DOHH2 (cell line): Measurements from ENCODE around the gene ZNF341.

Source experiments
- H3F3A ChIP-seq: fragments of 200-600 bp; sonication (generic), shearing (Covaris generic); 2 replicates; pipeline ENCODE4 v1.6.0; 2016; ENCODE audit warnings: antibody characterized with exemption, mild to moderate bottlenecking; ENCODE audit not compliant: control insufficient read depth, insufficient read depth
- H3K27ac ChIP-seq: fragments of 200-600 bp; sonication (generic); 2 replicates; pipeline ENCODE4 v1.5.1; 2014; ENCODE audit warnings: low read depth, mild to moderate bottlenecking, low read length, moderate library complexity
- H3K27me3 ChIP-seq: fragments of 200-600 bp; sonication (generic); 2 replicates; pipeline ENCODE4 v1.6.1; 2014; ENCODE audit warnings: mild to moderate bottlenecking, low read length, mixed read lengths; ENCODE audit not compliant: control insufficient read depth
- H3K36me3 ChIP-seq: fragments of 200-600 bp; sonication (generic); 2 replicates; pipeline ENCODE4 v1.6.1; 2014; ENCODE audit warnings: mild to moderate bottlenecking, low read length, moderate library complexity, mixed read lengths; ENCODE audit not compliant: control insufficient read depth
- H3K4me1 ChIP-seq: fragments of 200-600 bp; sonication (generic); 2 replicates; pipeline ENCODE4 v1.6.1; 2014; ENCODE audit warnings: mild to moderate bottlenecking, low read length, mixed read lengths; ENCODE audit not compliant: control insufficient read depth
- H3K4me2 ChIP-seq: fragments of 200-600 bp; sonication (generic); 2 replicates; pipeline ENCODE4 v1.6.0; 2014; ENCODE audit warnings: mild to moderate bottlenecking, low read length, moderate library complexity
- H3K4me3 ChIP-seq: fragments of 200-600 bp; sonication (generic); 2 replicates; pipeline ENCODE4 v1.5.1; 2014; ENCODE audit warnings: mild to moderate bottlenecking, low read length, mixed read lengths
- H3K79me2 ChIP-seq: fragments of 200-600 bp; sonication (generic); 2 replicates; pipeline ENCODE4 v1.6.1; 2014; ENCODE audit warnings: mild to moderate bottlenecking, low read length, mixed read lengths; ENCODE audit not compliant: control insufficient read depth
- H3K9me2 ChIP-seq: fragments of 200-600 bp; sonication (generic); replicated peaks from 2 replicates; pipeline ENCODE4 v1.6.1; 2014; ENCODE audit warnings: mild to moderate bottlenecking, low read length, mixed read lengths; ENCODE audit not compliant: control insufficient read depth
- H3K9me3 ChIP-seq: fragments of 200-600 bp; sonication (generic); 2 replicates; pipeline ENCODE4 v1.6.1; 2014; ENCODE audit warnings: antibody characterized with exemption, low read length, mixed read lengths; ENCODE audit not compliant: control insufficient read depth, insufficient read depth
- H4K20me1 ChIP-seq: fragments of 200-600 bp; sonication (generic); 2 replicates; pipeline ENCODE4 v1.6.0; 2014; ENCODE audit warnings: low read depth, mild to moderate bottlenecking, antibody characterized with exemption, low read length, moderate library complexity; ENCODE audit not compliant: control insufficient read depth, insufficient read depth
- CTCF ChIP-seq: fragments of 200-600 bp; sonication (generic); IDR thresholded peaks from one replicate; pipeline ENCODE4 v1.5.1; 2014; ENCODE audit warnings: antibody characterized with exemption, mild to moderate bottlenecking, low read depth, low read length; ENCODE audit not compliant: poor library complexity, severe bottlenecking
- EZH2phosphoT487 ChIP-seq: fragments of 200-600 bp; sonication (generic); IDR thresholded peaks from 2 replicates; pipeline ENCODE4 v1.6.1; 2017; ENCODE audit warnings: borderline replicate concordance, mild to moderate bottlenecking, antibody characterized with exemption, low read length, moderate library complexity, mixed read lengths

Gene ZNF341

DNA sequence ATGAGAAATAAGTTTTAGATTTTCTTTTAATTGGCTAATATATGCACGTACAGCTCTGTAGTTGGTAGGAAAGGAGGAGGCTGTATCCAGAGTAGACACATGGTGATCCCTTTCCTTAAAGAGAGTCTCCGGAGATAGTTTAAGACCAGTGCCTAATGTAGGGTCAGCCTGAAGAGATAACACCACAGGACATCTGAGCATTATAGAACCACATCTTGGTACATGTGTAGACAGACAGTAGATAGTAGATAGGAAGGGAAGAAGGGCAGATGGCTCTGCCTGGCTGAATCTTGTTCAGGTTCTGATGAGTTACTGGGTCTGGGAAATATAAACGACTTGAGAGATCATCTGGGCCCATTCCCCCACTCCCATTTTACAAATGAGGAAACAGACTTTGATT lies 97.8 kb downstream of the ZNF341 start:
- H3K9me2 ChIP-seq = no peaks in the 10 kb centered on the region
- no peaks in the 10 kb centered on the region for H3K36me3 ChIP-seq
- H3F3A ChIP-seq = no peaks in the 10 kb centered on the region
- no peak overlapping the region for H3K27ac ChIP-seq
- H4K20me1 ChIP-seq = peaks cover 19% of the 10 kb centered on the region; the same call in 1 of the 2 replicates
- H3K9me3 ChIP-seq = no peaks in the 10 kb centered on the region
- no peaks in the 10 kb centered on the region for H3K27me3 ChIP-seq
- H3K4me1 ChIP-seq = peaks cover 25% of the 10 kb centered on the region
- no peak for TF ChIP-seq CTCF
- TF ChIP-seq EZH2phosphoT487 = no peak
- H3K79me2 ChIP-seq = peaks cover 87% of the 10 kb centered on the region
- no peak overlapping the region for H3K4me2 ChIP-seq
- no peak overlapping the region for H3K4me3 ChIP-seq

DNA sequence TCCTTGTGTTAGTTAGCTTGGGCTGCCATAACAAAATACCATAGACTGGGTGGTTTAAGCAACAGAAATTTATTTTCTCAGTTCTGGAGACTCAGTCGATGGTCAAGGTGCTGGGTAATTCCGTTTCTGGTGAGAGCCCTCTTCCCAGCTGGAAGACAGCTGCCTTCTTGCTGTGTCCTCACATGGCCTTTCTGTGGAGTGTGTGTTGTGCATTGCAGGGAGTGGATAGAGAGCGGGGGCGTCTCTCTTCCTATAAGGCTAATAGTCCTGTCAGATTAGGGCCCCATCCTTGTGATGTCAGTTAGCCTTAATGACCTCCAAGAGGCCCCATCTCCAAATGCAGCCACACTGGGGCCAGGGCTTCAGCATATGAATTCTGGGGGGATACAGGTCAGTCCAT lies 98.6 kb downstream of the ZNF341 start:
- H3K27me3 ChIP-seq = no peaks in the 10 kb centered on the region
- H3K9me3 ChIP-seq = no peaks in the 10 kb centered on the region
- peaks cover 13% of the 10 kb centered on the region; the same call in 1 of the 2 replicates for H4K20me1 ChIP-seq
- H3K4me1 ChIP-seq = peaks cover 25% of the 10 kb centered on the region
- no peaks in the 10 kb centered on the region for H3K36me3 ChIP-seq
- H3K9me2 ChIP-seq = no peaks in the 10 kb centered on the region
- H3F3A ChIP-seq = no peaks in the 10 kb centered on the region
- peaks cover 86% of the 10 kb centered on the region for H3K79me2 ChIP-seq
- no peak overlapping the region for H3K4me2 ChIP-seq
- no peak for TF ChIP-seq EZH2phosphoT487
- no peak for TF ChIP-seq CTCF
- no peak overlapping the region for H3K27ac ChIP-seq
- no peak overlapping the region for H3K4me3 ChIP-seq

DNA sequence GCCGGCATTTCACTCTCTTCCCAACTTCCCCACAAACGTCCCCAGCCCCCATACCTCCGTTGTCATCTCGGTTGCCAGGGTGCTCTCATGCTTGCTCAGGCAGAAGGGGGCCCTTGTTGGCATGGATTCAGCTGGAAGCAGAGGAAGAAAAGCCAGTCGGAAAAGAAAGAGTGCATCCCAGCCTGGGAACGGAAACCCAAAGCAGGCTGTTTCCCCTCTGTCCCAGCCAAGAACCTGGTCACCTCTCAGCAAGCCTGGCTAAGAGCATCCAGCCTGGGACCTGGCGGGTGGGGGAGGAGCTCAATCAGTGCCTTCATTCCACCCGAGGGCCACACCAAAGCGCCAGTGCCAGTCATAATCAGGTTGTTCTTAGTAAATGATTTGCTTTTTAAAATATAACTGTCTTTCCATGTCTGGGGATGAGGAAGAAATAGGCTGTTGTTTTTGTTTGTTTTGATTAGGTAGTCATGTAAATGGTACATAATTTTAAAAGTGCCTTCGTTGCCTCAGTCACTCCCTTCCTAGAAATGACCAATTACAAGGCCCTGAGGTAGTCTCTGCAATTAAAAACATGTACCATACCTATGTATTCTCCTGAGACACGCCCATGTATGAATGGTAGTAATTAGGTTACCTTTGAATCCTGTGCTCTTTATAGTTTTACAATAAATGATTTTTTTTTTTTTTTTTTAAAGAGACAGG lies 100.5 kb downstream of the ZNF341 start:
- no peak for TF ChIP-seq CTCF
- TF ChIP-seq EZH2phosphoT487 = no peak
- Histone ChIP-seq H3K4me2 (no peak overlapping the region), H3K4me3 (no peak overlapping the region), H3K9me2 (no peaks in the 10 kb centered on the region), H3K4me1 (peaks cover 25% of the 10 kb centered on the region), H4K20me1 (peaks cover 7% of the 10 kb centered on the region; the same call in 1 of the 2 replicates), H3K36me3 (no peaks in the 10 kb centered on the region), H3K27me3 (no peaks in the 10 kb centered on the region), H3K9me3 (no peaks in the 10 kb centered on the region), H3F3A (no peaks in the 10 kb centered on the region), H3K27ac (no peak overlapping the region), H3K79me2 (peaks cover 86% of the 10 kb centered on the region)
